ENCODE measurements around the gene TBCD. TPM values are rescaled to one million over a fixed set of nuclear protein-coding genes. Genes with fewer than 3 reads are reported as not detected.

TBCD gene
- total RNA-seq, 1 experiment from 2014 or later, result 129 TPM

- H3K23ac ChIP-seq (ENCODE audit: insufficient read length, low read depth, low read length), result no peak overlapping the region
- no peak overlapping the region for H4K8ac ChIP-seq (replicated peaks; ENCODE audit: insufficient read length, low read depth, low read length)
- Mint-ChIP-seq H3K36me3 (ENCODE audit: insufficient read depth in 1 of 3, low read depth in 3 of 3) (peaks cover 8 to 43% (median 31%) of the 10 kb centered on the region in 3 experiments; a peak in 6 of 7 replicates), H3K4me1 (no peaks in the 10 kb centered on the region), H3K27ac (no peak overlapping the region; a peak in 1 of 7 replicates), H3K4me3 (no peak overlapping the region), H3K27me3 (ENCODE audit: low read depth) (no peaks in the 10 kb centered on the region; the same call in 1 of the 2 replicates), H3K9me3 (no peaks in the 10 kb centered on the region; a peak in 2 of 5 replicates)
- H4K5ac ChIP-seq (ENCODE audit: insufficient read length, low read depth, low read length), result no peak overlapping the region
- H3K4me2 ChIP-seq (ENCODE audit: insufficient read depth, insufficient read length, low read length), result no peak overlapping the region
- no peak overlapping the region for H3T11ph ChIP-seq (ENCODE audit: low read length)
- H3K18ac ChIP-seq (ENCODE audit: insufficient read length, low read depth, low read length), result no peak overlapping the region
- H3K79me1 ChIP-seq (ENCODE audit: insufficient read depth, low read depth, low read length, poor library complexity, severe bottlenecking), result no peaks in the 10 kb centered on the region
- no peaks in the 10 kb centered on the region for H3K27me3 ChIP-seq (ENCODE audit: insufficient read depth, low read length)
- no peak overlapping the region for H3K4ac ChIP-seq (ENCODE audit: low read depth, low read length)
- H2BK5ac ChIP-seq (ENCODE audit: insufficient read length, low read length), result no peak overlapping the region
- no peak overlapping the region for H2BK20ac ChIP-seq (ENCODE audit: low read depth, low read length, poor library complexity, severe bottlenecking)
- WGBS (ENCODE audit: extremely low coverage, insufficient read length, low lambda C conversion rate), result no CpG with 5 or more reads among the region's 48 CpGs
- no peak overlapping the region for H2AFZ ChIP-seq (ENCODE audit: low read length)
- no peak overlapping the region for H3K27ac ChIP-seq (ENCODE audit: insufficient read length, low read depth, low read length)
- H4K20me1 ChIP-seq (ENCODE audit: control insufficient read depth, insufficient read depth, insufficient read length), result no peaks in the 10 kb centered on the region
- H2BK12ac ChIP-seq (ENCODE audit: insufficient read length, low read depth, low read length), result no peak overlapping the region
- H2AK5ac ChIP-seq (ENCODE audit: insufficient read length, low read length), result no peak overlapping the region
- no peak overlapping the region for H2BK120ac ChIP-seq (ENCODE audit: low read depth, low read length, poor library complexity, severe bottlenecking)
- no peak for DNase-seq
- no peaks in the 10 kb centered on the region for H3K79me2 ChIP-seq (ENCODE audit: insufficient read depth, low read length)
- no peak overlapping the region for H3K56ac ChIP-seq (ENCODE audit: insufficient read length, low read depth, low read length)
- H3K4me1 ChIP-seq (ENCODE audit: insufficient read depth, low read length), result no peaks in the 10 kb centered on the region
- H2BK15ac ChIP-seq (ENCODE audit: low read depth, low read length), result no peak overlapping the region
- no peaks in the 10 kb centered on the region for H3K9me3 ChIP-seq (ENCODE audit: control insufficient read depth, low read depth, low read length)
- H3K23me2 ChIP-seq (ENCODE audit: insufficient read length, low read depth, low read length, poor library complexity, severe bottlenecking), result no peaks in the 10 kb centered on the region
- no peak for TF ChIP-seq CTCF (conservative IDR thresholded peaks at IDR 0.05)
- no peak overlapping the region for H4K91ac ChIP-seq (ENCODE audit: insufficient read length, low read depth, low read length)
- H3K9ac ChIP-seq (ENCODE audit: extremely low read depth, insufficient read length, low read length), result no peak overlapping the region
- no peak overlapping the region for H3K14ac ChIP-seq (ENCODE audit: insufficient read depth, low read length)
Observed at GRCh38 chr17:82729479-82730260, 22.2 kb upstream of the TBCD start.
